Gastroesophageal sphincter (tissue), 4 donors: ENCODE results near the gene PLAAT2. TPM values are rescaled to one million over a fixed set of nuclear protein-coding genes. Genes with fewer than 3 reads are reported as not detected.
"Not testable (repeated sequence)": the region's sequence is repeated elsewhere in the genome, so short reads cannot be mapped to it uniquely, and the experiment has no call there.

Experiments
- ATAC-seq: fragments of 150-250 bp; one replicate; pipeline ENCODE4 v1.9.1; 2016; ENCODE audit warnings: mild to moderate bottlenecking, moderate library complexity
- H3K27ac ChIP-seq, 4 donors: fragments of 200-600 bp; sonication (generic) in 3 of 4; 1 replicate in 3 of 4; 2 replicates in 1 of 4; pipeline ENCODE4 v1.5.1; 2016 to 2019
- H3K27me3 ChIP-seq: fragments of 200-600 bp; sonication (generic); one replicate; pipeline ENCODE4 v1.5.1; 2019
- H3K36me3 ChIP-seq, 2 donors: fragments of 200-600 bp; sonication (generic); one replicate each; pipeline ENCODE4 v1.5.1; 2019; ENCODE audit warnings: control low read depth in 1 of 2
- H3K4me1 ChIP-seq, 3 donors: fragments of 200-600 bp; sonication (generic); 1 replicate in 2 of 3; 2 replicates in 1 of 3; pipeline ENCODE4 v1.5.1; 2016 to 2019; ENCODE audit warnings: control low read depth in 2 of 3
- H3K4me3 ChIP-seq, 2 donors: fragments of 200-600 bp; sonication (generic); one replicate each; pipeline ENCODE4 v1.5.1; 2019; ENCODE audit warnings: mild to moderate bottlenecking in 1 of 2, moderate library complexity in 1 of 2
- H3K9me3 ChIP-seq, 3 donors: fragments of 200-600 bp; sonication (generic); one replicate each; pipeline ENCODE4 v1.5.1; 2017 to 2019; ENCODE audit warnings: control low read depth in 2 of 3
- CTCF ChIP-seq, 4 experiments: fragments of 200-600 bp in 2 of 4; fragments of 450-650 bp in 2 of 4; sonication (generic) in 1 of 4; IDR thresholded peaks; one replicate each; pipeline ENCODE4 v1.5.1; 2017 to 2019; ENCODE audit warnings: antibody characterized with exemption in 4 of 4, mild to moderate bottlenecking in 2 of 4, moderate library complexity in 2 of 4
- EP300 ChIP-seq: sonication (generic); formaldehyde crosslinking; IDR thresholded peaks from one replicate; pipeline ENCODE4 v1.6.1; 2017; ENCODE audit warnings: antibody characterized with exemption, mild to moderate bottlenecking
- POLR2A ChIP-seq, 2 donors: fragments of 450-650 bp; IDR thresholded peaks; one replicate each; pipeline ENCODE4 v1.6.1; 2017; ENCODE audit warnings: antibody characterized with exemption in 2 of 2, mild to moderate bottlenecking in 2 of 2, moderate library complexity in 1 of 2
- POLR2AphosphoS5 ChIP-seq: sonication (generic); formaldehyde crosslinking; IDR thresholded peaks from one replicate; pipeline ENCODE4 v1.6.1; 2017; ENCODE audit warnings: antibody characterized with exemption
- WGBS, 2 donors: methylation state at CpG; one replicate each; pipeline ENCODE4 v1.1.5; 2018; ENCODE audit warnings: low coverage in 1 of 2; 5-methylcytosine and 5-hydroxymethylcytosine counted together
- total RNA-seq, 4 donors: library from RNA; depleted of rRNA; stranded (reverse); fragments of >200 nt; gene quantifications; one replicate each; pipeline ENCODE4 v1.1.0, GENCODE V29; 2016

Gene PLAAT2
- total RNA-seq, 4 donors from 2014 or later: not detected

GRCh38 chr11:63548178-63548577, 15.0 kb downstream of the PLAAT2 start:
- Histone ChIP-seq H3K4me3 (no peak overlapping the region), H3K27ac (no peak overlapping the region), H3K27me3 (no peaks in the 10 kb centered on the region), H3K36me3 (peaks cover 0 to 45% of the 10 kb centered on the region in 2 donors), H3K4me1 (no peaks in the 10 kb centered on the region), H3K9me3 (no peaks in the 10 kb centered on the region)
- WGBS, 2 donors: 69 to 77% methylated on average over 3 to 4 of the region's 4 CpGs
- TF ChIP-seq POLR2AphosphoS5 (no peak), CTCF (IDR thresholded peaks at IDR 0.05) (no peak), EP300 (no peak), POLR2A (IDR thresholded peaks at IDR 0.05) (no peak)
- no peak for ATAC-seq

- H3K9me3 ChIP-seq: no peaks in the 10 kb centered on the region
- H3K27ac ChIP-seq: no peak overlapping the region
- no peak for ATAC-seq
- no peaks in the 10 kb centered on the region for H3K27me3 ChIP-seq
- H3K36me3 ChIP-seq: peaks cover 0 to 50% of the 10 kb centered on the region in 2 donors
- 80% methylated on average over 1 of the region's 1 CpG; no CpG with 5 or more reads in 1 of the 2 donors for WGBS, 2 donors
- no peak for TF ChIP-seq EP300
- TF ChIP-seq POLR2A (IDR thresholded peaks at IDR 0.05): no peak
- no peak for TF ChIP-seq CTCF (IDR thresholded peaks at IDR 0.05)
- no peak for TF ChIP-seq POLR2AphosphoS5
- no peak overlapping the region for H3K4me3 ChIP-seq
- H3K4me1 ChIP-seq: peaks cover 0 to 6% (median 0%) of the 10 kb centered on the region in 3 donors
Measured at GRCh38 chr11:63547061-63547460, 16.1 kb downstream of the PLAAT2 start.

- no peaks in the 10 kb centered on the region for H3K9me3 ChIP-seq
- WGBS, 2 donors: 75 to 80% methylated on average over 2 of the region's 2 CpGs
- peaks cover 0 to 67% of the 10 kb centered on the region in 2 donors for H3K36me3 ChIP-seq
- no peak for ATAC-seq
- H3K27me3 ChIP-seq: no peaks in the 10 kb centered on the region
- peaks cover 0 to 17% (median 0%) of the 10 kb centered on the region in 3 donors for H3K4me1 ChIP-seq
- TF ChIP-seq EP300 (no peak), POLR2AphosphoS5 (no peak), POLR2A (IDR thresholded peaks at IDR 0.05) (no peak), CTCF (IDR thresholded peaks at IDR 0.05) (no peak)
- H3K27ac ChIP-seq: no peak overlapping the region
- no peak overlapping the region for H3K4me3 ChIP-seq
Measured at GRCh38 chr11:63543711-63544110, 19.5 kb downstream of the PLAAT2 start.

DNA sequence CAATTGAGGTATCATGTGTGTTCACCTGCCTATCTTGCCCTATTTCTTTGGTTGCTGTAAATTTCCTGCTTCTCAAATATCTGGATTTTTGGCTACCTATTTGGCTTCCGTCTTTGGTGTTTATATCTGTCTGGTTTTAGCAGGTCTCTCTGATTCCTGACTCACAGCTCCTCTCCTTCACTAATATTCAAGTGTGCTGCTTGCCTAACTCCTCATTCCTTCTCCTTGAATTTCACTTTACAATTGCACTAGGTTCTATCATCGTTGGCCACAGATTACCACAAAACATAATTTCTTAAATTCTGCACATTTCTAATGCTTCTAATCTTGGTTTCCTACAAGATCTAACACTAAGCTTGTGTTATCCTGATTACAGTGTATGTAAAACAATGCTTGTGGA, 20.7 kb downstream of the PLAAT2 start:
- H3K36me3 ChIP-seq: peaks cover 0 to 65% of the 10 kb centered on the region in 2 donors
- ATAC-seq, H3K27me3 ChIP-seq, H3K27ac ChIP-seq, H3K9me3 ChIP-seq, H3K4me3 ChIP-seq: not testable (repeated sequence)
- 63% methylated on average over 2 of the region's 2 CpGs; no CpG with 5 or more reads in 1 of the 2 donors for WGBS, 2 donors
- H3K4me1 ChIP-seq: peaks cover 6 to 29% (median 11%) of the 10 kb centered on the region in 3 donors

- 0 to 10% methylated on average over 2 of the region's 8 CpGs for WGBS, 2 donors
- Histone ChIP-seq H3K4me3 (peak overlapping the region; percentile 29 to 54), H3K27ac (peak overlapping the region; percentile 75 to 96 (median 90)), H3K4me1 (peaks cover 6 to 44% (median 18%) of the 10 kb centered on the region in 3 donors), H3K27me3 (no peaks in the 10 kb centered on the region), H3K36me3 (peaks cover 0 to 17% of the 10 kb centered on the region in 2 donors), H3K9me3 (no peaks in the 10 kb centered on the region)
- ATAC-seq: peak; percentile 90
- TF ChIP-seq CTCF (IDR thresholded peaks at IDR 0.05) (no peak), POLR2AphosphoS5 (peak; percentile 81), POLR2A (IDR thresholded peaks at IDR 0.05) (no peak), EP300 (no peak)
Measured at GRCh38 chr11:63537293-63538101, 25.7 kb downstream of the PLAAT2 start.
